VCaP (cell line): ENCODE results near the gene PGBD5.

Experiments
- H3K27ac ChIP-seq: fragments of 450-650 bp; 2 replicates; pipeline ENCODE4 v1.5.1; 2017
- TF ChIP-seq, protein P1 (sequence below): fragments of 450-650 bp; conservative IDR thresholded peaks from 2 replicates; pipeline ENCODE4 v1.5.1; 2017; ENCODE audit warnings: mild to moderate bottlenecking, moderate library complexity

The PGBD5 gene

GRCh38 chr1:230361941-230362340, 64.2 kb downstream of the PGBD5 start:
- no peak overlapping the region for H3K27ac ChIP-seq
- TF ChIP-seq, protein P1, sequence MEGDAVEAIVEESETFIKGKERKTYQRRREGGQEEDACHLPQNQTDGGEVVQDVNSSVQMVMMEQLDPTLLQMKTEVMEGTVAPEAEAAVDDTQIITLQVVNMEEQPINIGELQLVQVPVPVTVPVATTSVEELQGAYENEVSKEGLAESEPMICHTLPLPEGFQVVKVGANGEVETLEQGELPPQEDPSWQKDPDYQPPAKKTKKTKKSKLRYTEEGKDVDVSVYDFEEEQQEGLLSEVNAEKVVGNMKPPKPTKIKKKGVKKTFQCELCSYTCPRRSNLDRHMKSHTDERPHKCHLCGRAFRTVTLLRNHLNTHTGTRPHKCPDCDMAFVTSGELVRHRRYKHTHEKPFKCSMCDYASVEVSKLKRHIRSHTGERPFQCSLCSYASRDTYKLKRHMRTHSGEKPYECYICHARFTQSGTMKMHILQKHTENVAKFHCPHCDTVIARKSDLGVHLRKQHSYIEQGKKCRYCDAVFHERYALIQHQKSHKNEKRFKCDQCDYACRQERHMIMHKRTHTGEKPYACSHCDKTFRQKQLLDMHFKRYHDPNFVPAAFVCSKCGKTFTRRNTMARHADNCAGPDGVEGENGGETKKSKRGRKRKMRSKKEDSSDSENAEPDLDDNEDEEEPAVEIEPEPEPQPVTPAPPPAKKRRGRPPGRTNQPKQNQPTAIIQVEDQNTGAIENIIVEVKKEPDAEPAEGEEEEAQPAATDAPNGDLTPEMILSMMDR: no peak

DNA sequence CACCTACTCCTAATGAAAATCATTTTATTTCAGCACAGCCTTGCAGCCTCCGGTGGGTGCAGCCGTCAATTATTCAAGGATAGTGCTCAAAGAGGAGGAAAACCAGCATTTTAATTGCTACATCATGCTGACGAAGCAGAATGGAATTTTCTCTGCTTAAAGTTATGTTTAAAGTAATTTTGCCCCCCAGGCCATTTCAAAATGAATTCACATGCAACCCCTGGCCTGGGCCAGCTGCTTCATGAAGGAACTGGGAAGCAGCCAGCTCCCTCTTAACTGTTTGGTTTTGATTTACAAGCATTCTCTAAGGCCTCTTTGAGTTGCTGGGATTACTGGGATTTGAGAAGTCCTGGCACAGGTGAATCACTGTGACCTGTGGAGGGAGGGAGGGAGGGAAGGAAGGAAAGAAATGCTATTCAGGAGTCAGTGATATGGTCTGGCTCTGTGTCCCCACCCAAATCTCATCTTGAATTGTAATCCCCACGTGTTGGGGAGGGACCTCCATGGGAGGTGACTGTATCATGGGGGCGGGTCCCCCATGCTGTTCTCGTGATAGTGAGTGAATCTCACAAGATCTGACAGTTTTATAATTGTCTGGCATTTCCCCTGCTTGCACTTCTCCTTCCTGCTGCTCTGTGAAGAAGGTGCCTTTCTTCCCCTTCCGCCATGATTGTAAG, 66.0 kb downstream of the PGBD5 start:
- TF ChIP-seq, protein P1: no peak
- H3K27ac ChIP-seq: peak overlapping the region; percentile 20; the same call in 1 of the 2 replicates

GRCh38 chr1:230356869-230357794, 69.0 kb downstream of the PGBD5 start:
- no peak overlapping the region for H3K27ac ChIP-seq

GRCh38 chr1:230356190-230356589, 69.9 kb downstream of the PGBD5 start:
- TF ChIP-seq, protein P1: no peak

More at GRCh38 chr1:230356869-230357794, 69.0 kb downstream of the PGBD5 start:
- TF ChIP-seq, protein P1: no peak

DNA sequence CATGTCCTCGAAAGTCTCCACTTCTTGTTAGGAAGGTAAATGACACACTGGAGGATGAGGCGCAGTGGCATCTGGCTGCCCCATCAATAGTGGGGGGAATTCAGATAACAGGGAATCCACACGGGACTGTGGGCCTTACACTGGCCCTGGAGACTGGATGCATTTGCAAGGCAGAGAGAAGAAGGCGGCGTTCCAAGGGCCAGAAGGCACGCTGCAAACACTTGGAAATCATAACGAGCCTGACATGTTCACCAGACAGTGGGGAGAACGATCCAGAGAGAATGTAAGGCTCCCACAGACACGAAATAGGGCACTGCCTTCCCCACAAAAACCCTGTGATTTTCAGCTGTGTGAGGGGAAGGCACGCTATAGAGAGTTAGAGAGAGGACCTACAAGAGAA, 70.5 kb downstream of the PGBD5 start:
- TF ChIP-seq, protein P1: no peak
- no peak overlapping the region for H3K27ac ChIP-seq

More at GRCh38 chr1:230356190-230356589, 69.9 kb downstream of the PGBD5 start:
- H3K27ac ChIP-seq: no peak overlapping the region

DNA sequence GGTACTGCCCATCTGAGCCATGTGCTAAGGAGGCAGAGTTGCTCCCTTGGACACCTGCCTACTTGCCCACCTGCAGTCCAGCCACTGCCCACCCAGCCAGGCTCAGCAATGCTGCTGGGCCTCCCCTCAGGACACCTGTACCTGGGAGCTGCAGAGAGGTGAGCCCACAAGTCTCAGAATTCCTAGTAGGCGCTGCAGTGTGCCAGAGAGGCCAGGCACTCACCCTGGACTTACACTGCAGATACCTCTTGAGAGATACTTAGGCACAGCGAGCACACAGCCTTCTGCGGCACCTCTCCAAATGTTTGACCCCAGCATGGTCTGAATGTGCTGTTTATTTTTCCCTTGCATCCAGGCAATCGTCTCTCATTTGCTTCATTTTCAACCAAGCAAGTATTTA, 71.0 kb downstream of the PGBD5 start:
- H3K27ac ChIP-seq: no peak overlapping the region
- TF ChIP-seq, protein P1: no peak

DNA sequence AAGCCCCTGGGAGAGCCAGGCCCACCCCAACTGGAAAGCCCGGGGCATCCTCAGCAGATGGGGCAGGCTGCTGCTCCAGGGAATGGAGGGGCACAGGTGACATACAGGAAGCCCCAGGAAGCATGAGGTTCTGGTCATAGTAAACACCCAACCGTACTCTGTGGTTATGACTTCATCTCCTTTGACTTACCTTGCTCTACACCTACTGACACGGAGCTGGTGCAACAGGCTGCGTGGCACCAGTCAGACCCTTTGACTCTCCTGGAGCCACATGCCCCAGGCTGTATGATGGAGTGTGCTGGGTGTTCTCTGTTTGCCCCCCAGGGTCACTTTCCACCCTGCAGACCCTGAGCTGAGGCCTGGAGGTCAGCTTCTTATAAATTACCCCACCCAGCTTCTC, 72.1 kb downstream of the PGBD5 start:
- TF ChIP-seq, protein P1: no peak
- H3K27ac ChIP-seq: no peak overlapping the region
